ENCODE measurements around the gene ZNF92. TPM values are rescaled to one million over a fixed set of nuclear protein-coding genes. Genes with fewer than 3 reads are reported as not detected.

The ZNF92 gene
- total RNA-seq, 1 experiment from 2014 or later: 9.4 TPM

- TF ChIP-seq ELF1 (IDR thresholded peaks at IDR 0.05; ENCODE audit: borderline replicate concordance, low read depth) (no peak), SIN3A (IDR thresholded peaks at IDR 0.05; ENCODE audit: low read depth) (no peak), FOSL1 (IDR thresholded peaks at IDR 0.05; ENCODE audit: low read depth) (no peak), ATF3 (IDR thresholded peaks at IDR 0.05) (no peak), ZFX (IDR thresholded peaks at IDR 0.05) (no peak), SRF (IDR thresholded peaks at IDR 0.05; ENCODE audit: low read depth) (no peak)
- TF ChIP-seq, protein P1, sequence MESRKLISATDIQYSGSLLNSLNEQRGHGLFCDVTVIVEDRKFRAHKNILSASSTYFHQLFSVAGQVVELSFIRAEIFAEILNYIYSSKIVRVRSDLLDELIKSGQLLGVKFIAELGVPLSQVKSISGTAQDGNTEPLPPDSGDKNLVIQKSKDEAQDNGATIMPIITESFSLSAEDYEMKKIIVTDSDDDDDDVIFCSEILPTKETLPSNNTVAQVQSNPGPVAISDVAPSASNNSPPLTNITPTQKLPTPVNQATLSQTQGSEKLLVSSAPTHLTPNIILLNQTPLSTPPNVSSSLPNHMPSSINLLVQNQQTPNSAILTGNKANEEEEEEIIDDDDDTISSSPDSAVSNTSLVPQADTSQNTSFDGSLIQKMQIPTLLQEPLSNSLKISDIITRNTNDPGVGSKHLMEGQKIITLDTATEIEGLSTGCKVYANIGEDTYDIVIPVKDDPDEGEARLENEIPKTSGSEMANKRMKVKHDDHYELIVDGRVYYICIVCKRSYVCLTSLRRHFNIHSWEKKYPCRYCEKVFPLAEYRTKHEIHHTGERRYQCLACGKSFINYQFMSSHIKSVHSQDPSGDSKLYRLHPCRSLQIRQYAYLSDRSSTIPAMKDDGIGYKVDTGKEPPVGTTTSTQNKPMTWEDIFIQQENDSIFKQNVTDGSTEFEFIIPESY (IDR thresholded peaks at IDR 0.05; ENCODE audit: extremely low read depth, insufficient replicate concordance, low read length): no peak
- TF ChIP-seq, protein P2, sequence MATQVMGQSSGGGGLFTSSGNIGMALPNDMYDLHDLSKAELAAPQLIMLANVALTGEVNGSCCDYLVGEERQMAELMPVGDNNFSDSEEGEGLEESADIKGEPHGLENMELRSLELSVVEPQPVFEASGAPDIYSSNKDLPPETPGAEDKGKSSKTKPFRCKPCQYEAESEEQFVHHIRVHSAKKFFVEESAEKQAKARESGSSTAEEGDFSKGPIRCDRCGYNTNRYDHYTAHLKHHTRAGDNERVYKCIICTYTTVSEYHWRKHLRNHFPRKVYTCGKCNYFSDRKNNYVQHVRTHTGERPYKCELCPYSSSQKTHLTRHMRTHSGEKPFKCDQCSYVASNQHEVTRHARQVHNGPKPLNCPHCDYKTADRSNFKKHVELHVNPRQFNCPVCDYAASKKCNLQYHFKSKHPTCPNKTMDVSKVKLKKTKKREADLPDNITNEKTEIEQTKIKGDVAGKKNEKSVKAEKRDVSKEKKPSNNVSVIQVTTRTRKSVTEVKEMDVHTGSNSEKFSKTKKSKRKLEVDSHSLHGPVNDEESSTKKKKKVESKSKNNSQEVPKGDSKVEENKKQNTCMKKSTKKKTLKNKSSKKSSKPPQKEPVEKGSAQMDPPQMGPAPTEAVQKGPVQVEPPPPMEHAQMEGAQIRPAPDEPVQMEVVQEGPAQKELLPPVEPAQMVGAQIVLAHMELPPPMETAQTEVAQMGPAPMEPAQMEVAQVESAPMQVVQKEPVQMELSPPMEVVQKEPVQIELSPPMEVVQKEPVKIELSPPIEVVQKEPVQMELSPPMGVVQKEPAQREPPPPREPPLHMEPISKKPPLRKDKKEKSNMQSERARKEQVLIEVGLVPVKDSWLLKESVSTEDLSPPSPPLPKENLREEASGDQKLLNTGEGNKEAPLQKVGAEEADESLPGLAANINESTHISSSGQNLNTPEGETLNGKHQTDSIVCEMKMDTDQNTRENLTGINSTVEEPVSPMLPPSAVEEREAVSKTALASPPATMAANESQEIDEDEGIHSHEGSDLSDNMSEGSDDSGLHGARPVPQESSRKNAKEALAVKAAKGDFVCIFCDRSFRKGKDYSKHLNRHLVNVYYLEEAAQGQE (IDR thresholded peaks at IDR 0.05; ENCODE audit: low read depth): no peak
- Histone ChIP-seq H3K79me2 (ENCODE audit: insufficient read depth, low read length) (no peaks in the 10 kb centered on the region), H3K4me1 (ENCODE audit: control insufficient read depth in 1 of 2, insufficient read depth in 2 of 2, low read length in 2 of 2) (peaks cover 0 to 12% of the 10 kb centered on the region in 2 experiments; a peak in 2 of 4 replicates), H3K4me3 (replicated peaks in 1 of 2; ENCODE audit: low read depth in 1 of 2, low read length in 2 of 2) (no peak overlapping the region), H3K27me3 (ENCODE audit: insufficient read depth, low read length) (no peaks in the 10 kb centered on the region), H3K9me2 (ENCODE audit: insufficient read depth) (no peaks in the 10 kb centered on the region), H3K27ac (ENCODE audit: low read depth, low read length) (no peak overlapping the region), H4K20me1 (ENCODE audit: insufficient read depth) (no peaks in the 10 kb centered on the region), H2AFZ (ENCODE audit: low read depth, low read length, poor library complexity, severe bottlenecking) (no peak overlapping the region), H3K4me2 (ENCODE audit: low read length) (no peak overlapping the region), H3K9ac (ENCODE audit: low read length) (no peak overlapping the region), H3K36me3 (ENCODE audit: control insufficient read depth in 1 of 2, insufficient read depth in 2 of 2, low read length in 2 of 2) (no peaks in the 10 kb centered on the region), H3K9me3 (ENCODE audit: control insufficient read depth in 1 of 2, insufficient read depth in 1 of 2, low read depth in 1 of 2, low read length in 2 of 2) (peaks cover 4% of the 10 kb centered on the region in 2 experiments; a peak in 2 of 4 replicates)
- ATAC-seq: no peak
- BruUV-seq (replicated peaks): no TSS peak
- no peak for DNase-seq (ENCODE audit: low read depth, low spot score)
- ChIA-PET CTCF (no interaction called here), POLR2A (no interaction called here), RAD21 (ENCODE audit: low non-redundant PET in 1 of 2, low total read pairs in 2 of 2, uncharacterized antibody in 2 of 2, unreplicated experiment in 2 of 2) (no interaction called here)
- intact Hi-C loops (cut with micrococcal nuclease): no loop called here
Measured at GRCh38 chr7:65444899-65445823, 71.5 kb downstream of the ZNF92 start.

Data from HCT116 (cell line).